ENCODE data around the gene NECAB2. TPM values are rescaled to one million over a fixed set of nuclear protein-coding genes. Genes with fewer than 3 reads are reported as not detected.

NECAB2 gene
- total and polyA plus RNA-seq, 8 donors = 0.46 to 11.2 (median 1.7) TPM; not detected in 3

GRCh38 chr16:83969771-83970429 lies 1.9 kb downstream of the NECAB2 start:
- H3K9me3 ChIP-seq = no peaks in the 10 kb centered on the region
- TF ChIP-seq POLR2AphosphoS5 (IDR thresholded peaks at IDR 0.05) (no peak), CTCF (IDR thresholded peaks at IDR 0.05) (no peak), POLR2A (IDR thresholded peaks at IDR 0.05) (no peak), EP300 (IDR thresholded peaks at IDR 0.05) (no peak)
- H3K27ac ChIP-seq = no peak overlapping the region
- intact Hi-C loops (cut with DNase I; ENCODE audit: low total_unique reads) = loop anchor here (5.0 to 10.0 kb wide), 3 partner anchors 75 to 225 kb away; partner anchors contain the start of genes ADAD2 and SLC38A8
- H3K36me3 ChIP-seq = peaks cover 6 to 16% (median 15%) of the 10 kb centered on the region in 4 donors
- DNase-seq = no peak
- H3K4me1 ChIP-seq = peaks cover 0 to 12% (median 8%) of the 10 kb centered on the region in 4 donors
- peaks cover 0 to 36% (median 20%) of the 10 kb centered on the region in 3 donors for H3K27me3 ChIP-seq
- 40 to 52% (median 49%) methylated on average over 10 to 18 of the region's 18 CpGs for WGBS, 5 donors
- H3K4me3 ChIP-seq = no peak overlapping the region

GRCh38 chr16:83970430-83970815 lies 2.4 kb downstream of the NECAB2 start:
- Histone ChIP-seq H3K27me3 (peaks cover 0 to 36% (median 20%) of the 10 kb centered on the region in 3 donors), H3K27ac (no peak overlapping the region), H3K4me1 (peaks cover 0 to 12% (median 8%) of the 10 kb centered on the region in 4 donors), H3K36me3 (peaks cover 2 to 11% (median 10%) of the 10 kb centered on the region in 4 donors), H3K9me3 (no peaks in the 10 kb centered on the region), H3K4me3 (no peak overlapping the region)
- no peak for DNase-seq
- intact Hi-C loops (cut with DNase I; ENCODE audit: low total_unique reads) = loop anchor here (10.0 kb wide), 2 partner anchors 74 to 224 kb away; partner anchors contain the start of genes ADAD2 and SLC38A8
- WGBS, 5 donors = 76 to 83% (median 78%) methylated on average over 6 of the region's 6 CpGs; no CpG with 5 or more reads in 1 of the 5 donors
- TF ChIP-seq EP300 (IDR thresholded peaks at IDR 0.05) (no peak), CTCF (IDR thresholded peaks at IDR 0.05) (no peak), POLR2AphosphoS5 (IDR thresholded peaks at IDR 0.05) (no peak), POLR2A (IDR thresholded peaks at IDR 0.05) (no peak)

- H3K9me3 ChIP-seq = no peaks in the 10 kb centered on the region
- H3K4me3 ChIP-seq = no peak overlapping the region
- peaks cover 0 to 39% (median 20%) of the 10 kb centered on the region in 3 donors for H3K27me3 ChIP-seq
- no peak for TF ChIP-seq EP300 (IDR thresholded peaks at IDR 0.05)
- intact Hi-C loops (cut with DNase I; ENCODE audit: low total_unique reads) = loop anchor here (10.0 kb wide), 2 partner anchors 73 to 223 kb away; partner anchors contain the start of genes ADAD2 and SLC38A8
- DNase-seq = no peak
- H3K4me1 ChIP-seq = peaks cover 0 to 12% (median 8%) of the 10 kb centered on the region in 4 donors
- H3K27ac ChIP-seq = no peak overlapping the region
- H3K36me3 ChIP-seq = peaks cover 0 to under 1% (median under 1%) of the 10 kb centered on the region in 4 donors
- 49 to 59% (median 54%) methylated on average over 20 to 27 of the region's 27 CpGs for WGBS, 5 donors
These were observed 3.4 kb downstream of the NECAB2 start for GRCh38 chr16:83971165-83972130.

GRCh38 chr16:83972256-83973008 lies 4.4 kb downstream of the NECAB2 start:
- no peaks in the 10 kb centered on the region for H3K36me3 ChIP-seq
- H3K9me3 ChIP-seq = no peaks in the 10 kb centered on the region
- WGBS, 5 donors = 80 to 88% (median 85%) methylated on average over 13 to 19 of the region's 19 CpGs
- intact Hi-C loops (cut with DNase I; ENCODE audit: low total_unique reads) = loop anchor here (10.0 kb wide), 2 partner anchors 72 to 222 kb away; partner anchors contain the start of genes ADAD2 and SLC38A8
- H3K27me3 ChIP-seq = peaks cover 0 to 39% (median 20%) of the 10 kb centered on the region in 3 donors
- no peak for DNase-seq
- no peak overlapping the region for H3K27ac ChIP-seq
- TF ChIP-seq POLR2A (IDR thresholded peaks at IDR 0.05) = no peak
- TF ChIP-seq EP300 (IDR thresholded peaks at IDR 0.05) = no peak
- TF ChIP-seq POLR2AphosphoS5 (IDR thresholded peaks at IDR 0.05) = no peak
- TF ChIP-seq CTCF (IDR thresholded peaks at IDR 0.05) = no peak
- H3K4me3 ChIP-seq = no peak overlapping the region
- peaks cover 0 to 12% (median 8%) of the 10 kb centered on the region in 4 donors for H3K4me1 ChIP-seq

Data from stomach (tissue), 9 donors.